ENCODE measurements around the gene RUFY4. TPM values are rescaled to one million over a fixed set of nuclear protein-coding genes. Genes with fewer than 3 reads are reported as not detected.

RUFY4 gene
- total RNA-seq, 2 donors from 2014 or later = 0.77 TPM; not detected in 1

DNA sequence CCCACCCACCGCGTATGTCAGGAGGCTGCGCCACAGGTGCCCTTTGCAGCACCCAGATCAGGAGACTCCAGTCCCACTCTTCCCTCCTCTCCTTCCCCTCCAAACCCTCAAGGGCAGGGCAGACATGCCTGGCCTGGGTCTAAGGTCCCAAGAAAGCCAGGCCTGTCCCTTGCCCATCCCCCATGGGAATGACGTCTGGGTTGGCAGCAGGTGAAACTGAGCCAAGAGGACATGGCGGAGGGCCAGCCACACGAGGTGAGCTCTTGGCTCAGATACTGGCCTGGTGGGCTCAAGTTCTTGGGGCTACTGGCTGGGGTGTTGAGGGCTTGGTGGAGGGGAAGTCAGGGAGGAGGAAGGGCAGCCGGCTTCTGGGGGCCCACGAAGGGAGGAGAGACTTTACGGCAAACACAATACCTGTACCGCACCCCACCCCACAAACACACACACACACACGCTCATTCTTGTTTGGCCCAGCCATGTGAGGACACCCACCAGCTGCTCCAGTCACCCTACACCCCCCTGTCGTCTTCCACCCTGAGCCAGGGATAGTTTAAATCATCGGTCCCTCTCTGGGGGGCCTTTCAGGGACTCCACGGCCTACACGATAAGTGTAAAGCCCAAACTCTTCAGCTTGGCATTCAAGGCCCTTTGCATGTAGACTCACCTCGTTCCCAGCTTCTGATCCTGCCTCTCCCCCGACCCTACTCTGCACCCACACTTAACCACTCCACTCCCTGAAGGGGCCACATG lies 42.2 kb upstream of the RUFY4 start:
- H3K27me3 Mint-ChIP-seq = no peaks in the 10 kb centered on the region
- H3K4me3 Mint-ChIP-seq = no peak overlapping the region
- DNase-seq (no peak), ATAC-seq (no peak)
- peaks cover 2% of the 10 kb centered on the region for H3K4me1 Mint-ChIP-seq
- H3K36me3 Mint-ChIP-seq (ENCODE audit: low read depth) = no peaks in the 10 kb centered on the region
- H3K9me3 ChIP-seq (ENCODE audit: control insufficient read depth, low read length, poor library complexity, severe bottlenecking) = no peaks in the 10 kb centered on the region
- no peak overlapping the region for H3K27ac Mint-ChIP-seq

DNA sequence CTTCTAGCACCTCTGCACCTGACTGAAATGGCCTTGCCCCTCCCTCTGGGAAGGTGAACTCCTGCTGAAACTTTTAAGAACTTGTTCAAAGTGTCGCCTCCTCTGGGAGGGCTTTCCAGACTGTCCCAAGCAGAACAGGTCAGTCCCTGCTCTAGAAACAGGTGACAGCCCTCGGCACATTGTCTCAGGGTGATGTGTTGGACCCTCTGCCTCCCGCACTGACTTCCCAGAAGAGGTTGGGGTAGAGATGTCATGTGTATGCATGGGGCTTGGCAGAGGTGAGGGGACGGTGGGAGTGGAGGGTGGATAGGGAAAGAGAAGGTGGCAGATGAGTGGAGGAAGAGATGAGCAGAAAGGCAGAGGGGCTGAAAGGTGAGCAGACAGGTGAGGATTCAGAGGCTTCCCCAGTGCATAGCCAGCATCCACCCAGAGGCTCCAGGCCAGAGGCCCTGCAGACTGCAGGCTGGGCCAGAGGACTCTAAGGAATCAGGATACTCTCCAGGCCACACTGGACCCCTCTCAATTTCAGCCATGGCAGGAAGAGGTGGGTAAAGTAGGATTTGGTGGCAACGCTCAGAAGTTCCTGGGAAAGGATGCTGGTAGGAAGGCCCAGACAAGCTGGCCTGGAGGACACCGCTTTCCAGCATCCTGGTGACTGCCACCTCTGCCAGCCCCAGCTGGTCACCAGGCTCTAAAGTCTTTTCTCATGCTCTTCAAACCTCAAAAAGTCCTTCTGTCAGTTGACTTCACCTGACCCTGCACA lies 41.4 kb upstream of the RUFY4 start:
- DNase-seq (no peak), ATAC-seq (no peak)
- Mint-ChIP-seq H3K36me3 (ENCODE audit: low read depth) (no peaks in the 10 kb centered on the region), H3K27me3 (no peaks in the 10 kb centered on the region), H3K4me1 (peaks cover 2% of the 10 kb centered on the region), H3K4me3 (no peak overlapping the region), H3K27ac (no peak overlapping the region)
- H3K9me3 ChIP-seq (ENCODE audit: control insufficient read depth, low read length, poor library complexity, severe bottlenecking) = no peaks in the 10 kb centered on the region

DNA sequence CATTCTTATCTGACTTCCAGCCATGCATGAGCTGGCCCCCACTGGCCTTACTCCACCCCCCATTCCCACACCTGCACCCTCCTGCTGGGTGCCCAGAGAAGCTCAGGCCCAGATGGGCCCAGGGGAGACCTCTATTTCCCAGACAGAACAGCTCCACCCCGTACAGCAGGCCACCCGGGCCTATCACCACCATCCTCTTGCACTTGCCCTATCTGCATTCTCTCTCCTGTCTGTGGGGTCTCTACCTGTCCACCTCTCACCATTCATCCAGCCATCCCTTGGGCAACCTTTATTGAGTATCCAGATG lies 40.9 kb upstream of the RUFY4 start:
- Mint-ChIP-seq H3K27ac (peak overlapping the region; percentile 54), H3K27me3 (no peaks in the 10 kb centered on the region), H3K4me1 (peaks cover 2% of the 10 kb centered on the region), H3K4me3 (no peak overlapping the region), H3K36me3 (ENCODE audit: low read depth) (no peaks in the 10 kb centered on the region)
- ATAC-seq (no peak), DNase-seq (no peak)
- H3K9me3 ChIP-seq (ENCODE audit: control insufficient read depth, low read length, poor library complexity, severe bottlenecking) = no peaks in the 10 kb centered on the region

GRCh38 chr2:218028562-218029348 lies 40.3 kb upstream of the RUFY4 start:
- H3K9me3 ChIP-seq (ENCODE audit: control insufficient read depth, low read length, poor library complexity, severe bottlenecking) = no peaks in the 10 kb centered on the region
- Mint-ChIP-seq H3K27ac (peak overlapping the region; percentile 54), H3K36me3 (ENCODE audit: low read depth) (no peaks in the 10 kb centered on the region), H3K27me3 (no peaks in the 10 kb centered on the region), H3K4me1 (peaks cover 2% of the 10 kb centered on the region), H3K4me3 (no peak overlapping the region)
- ATAC-seq (no peak), DNase-seq (no peak)

DNA sequence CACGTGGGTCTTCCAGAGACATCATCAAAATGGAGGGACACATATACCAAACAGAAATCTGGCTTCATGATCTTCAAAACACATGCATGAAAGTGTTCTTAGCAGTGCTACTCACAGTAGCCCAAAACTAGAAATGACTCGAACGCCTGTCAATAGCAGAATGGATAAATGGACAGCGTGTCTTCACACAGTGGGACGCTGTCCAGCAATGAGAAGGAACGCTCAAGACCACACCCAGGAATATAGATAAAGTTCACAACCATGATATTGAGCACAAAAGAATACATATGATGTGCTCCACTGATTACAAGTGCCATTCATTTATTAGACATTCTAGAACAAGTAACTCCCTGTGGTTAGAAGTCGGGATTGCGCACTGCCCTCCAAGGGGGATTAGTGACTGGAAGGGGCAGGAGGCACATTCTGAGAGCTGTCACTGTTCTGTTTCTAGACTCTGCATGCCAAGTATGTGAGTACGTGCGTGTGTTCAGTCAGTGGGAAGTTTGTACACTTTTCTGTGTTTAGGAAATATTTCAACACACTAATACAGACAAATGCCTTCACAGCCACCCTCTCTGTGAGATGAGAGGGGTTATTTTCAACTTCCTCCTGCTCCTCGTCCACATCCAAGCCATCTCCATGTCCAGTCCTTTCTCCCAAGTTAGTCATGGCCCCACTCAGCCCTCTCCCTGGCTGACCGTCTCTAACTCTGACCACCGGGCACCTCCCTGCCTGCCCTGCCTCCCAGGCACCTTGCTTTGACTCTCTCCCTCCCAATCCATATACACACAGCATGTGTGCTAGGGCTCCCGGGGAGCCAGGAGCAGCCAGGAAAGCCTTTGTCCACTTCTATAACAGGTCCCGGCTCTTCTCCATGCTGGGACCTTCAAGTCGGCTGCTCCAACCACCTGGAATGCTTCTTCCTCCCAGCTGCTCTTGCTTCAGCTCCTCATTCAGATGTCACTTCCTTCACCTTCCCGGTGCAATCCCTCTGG lies 39.4 kb upstream of the RUFY4 start:
- DNase-seq (no peak), ATAC-seq (no peak)
- no peaks in the 10 kb centered on the region for H3K9me3 ChIP-seq (ENCODE audit: control insufficient read depth, low read length, poor library complexity, severe bottlenecking)
- no peak overlapping the region for H3K27ac Mint-ChIP-seq
- no peaks in the 10 kb centered on the region for H3K36me3 Mint-ChIP-seq (ENCODE audit: low read depth)
- H3K4me1 Mint-ChIP-seq = peaks cover 8% of the 10 kb centered on the region
- H3K4me3 Mint-ChIP-seq = no peak overlapping the region
- no peaks in the 10 kb centered on the region for H3K27me3 Mint-ChIP-seq

- Mint-ChIP-seq H3K4me3 (no peak overlapping the region), H3K27ac (no peak overlapping the region), H3K36me3 (ENCODE audit: low read depth) (no peaks in the 10 kb centered on the region), H3K4me1 (peaks cover 12% of the 10 kb centered on the region), H3K27me3 (no peaks in the 10 kb centered on the region)
- DNase-seq (no peak), ATAC-seq (no peak)
- H3K9me3 ChIP-seq (ENCODE audit: control insufficient read depth, low read length, poor library complexity, severe bottlenecking) = no peaks in the 10 kb centered on the region
These were observed 38.5 kb upstream of the RUFY4 start for GRCh38 chr2:218030409-218031195.

DNA sequence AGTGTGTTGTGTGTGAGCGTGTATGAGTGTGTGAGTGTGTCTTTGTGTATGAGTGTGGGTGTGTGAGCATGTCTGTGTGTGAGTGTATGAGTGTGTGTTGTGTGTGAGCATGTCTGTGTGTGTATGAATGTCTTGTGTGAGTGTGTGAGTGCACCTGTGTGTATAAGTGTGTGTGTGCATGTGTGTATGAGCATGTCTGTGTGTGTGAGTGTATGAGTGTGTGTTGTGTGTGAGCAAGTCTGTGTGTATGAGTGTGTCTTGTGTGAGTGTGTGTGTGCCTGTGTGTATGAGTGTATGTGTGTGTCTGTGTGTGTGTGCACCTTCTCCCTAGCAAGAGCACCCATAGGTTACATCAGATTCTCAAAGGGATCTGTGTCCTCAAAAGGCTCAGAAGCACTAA lies 37.8 kb upstream of the RUFY4 start:
- Mint-ChIP-seq H3K36me3 (ENCODE audit: low read depth) (no peaks in the 10 kb centered on the region), H3K27me3 (no peaks in the 10 kb centered on the region)
- no peak for DNase-seq

GRCh38 chr2:218031771-218032257 lies 37.2 kb upstream of the RUFY4 start:
- H3K27me3 Mint-ChIP-seq = no peaks in the 10 kb centered on the region
- H3K4me1 Mint-ChIP-seq = peaks cover 10% of the 10 kb centered on the region
- DNase-seq (no peak), ATAC-seq (no peak)
- H3K4me3 Mint-ChIP-seq = peak overlapping the region; percentile 76
- no peaks in the 10 kb centered on the region for H3K9me3 ChIP-seq (ENCODE audit: control insufficient read depth, low read length, poor library complexity, severe bottlenecking)
- H3K27ac Mint-ChIP-seq = peak overlapping the region; percentile 45
- no peaks in the 10 kb centered on the region for H3K36me3 Mint-ChIP-seq (ENCODE audit: low read depth)

More for the DNA sequence above, 37.8 kb upstream of the RUFY4 start:
- no peaks in the 10 kb centered on the region for H3K9me3 ChIP-seq (ENCODE audit: control insufficient read depth, low read length, poor library complexity, severe bottlenecking)
- no peak overlapping the region for H3K4me3 Mint-ChIP-seq
- peaks cover 10% of the 10 kb centered on the region for H3K4me1 Mint-ChIP-seq
- H3K27ac Mint-ChIP-seq = no peak overlapping the region
- no peak for ATAC-seq

- ATAC-seq (no peak), DNase-seq (no peak)
- H3K36me3 Mint-ChIP-seq (ENCODE audit: low read depth) = no peaks in the 10 kb centered on the region
- H3K4me3 Mint-ChIP-seq = peak overlapping the region; percentile 76
- no peaks in the 10 kb centered on the region for H3K9me3 ChIP-seq (ENCODE audit: control insufficient read depth, low read length, poor library complexity, severe bottlenecking)
- peak overlapping the region; percentile 45 for H3K27ac Mint-ChIP-seq
- peaks cover 10% of the 10 kb centered on the region for H3K4me1 Mint-ChIP-seq
- H3K27me3 Mint-ChIP-seq = no peaks in the 10 kb centered on the region
These were observed 36.5 kb upstream of the RUFY4 start for GRCh38 chr2:218032336-218033171.

- H3K36me3 Mint-ChIP-seq (ENCODE audit: low read depth) = no peaks in the 10 kb centered on the region
- H3K9me3 ChIP-seq (ENCODE audit: control insufficient read depth, low read length, poor library complexity, severe bottlenecking) = no peaks in the 10 kb centered on the region
- peak overlapping the region; percentile 84 for H3K4me3 Mint-ChIP-seq
- DNase-seq (no peak), ATAC-seq (no peak)
- peak overlapping the region; percentile 45 for H3K27ac Mint-ChIP-seq
- peaks cover 10% of the 10 kb centered on the region for H3K4me1 Mint-ChIP-seq
- H3K27me3 Mint-ChIP-seq = no peaks in the 10 kb centered on the region
These were observed 35.9 kb upstream of the RUFY4 start for GRCh38 chr2:218033208-218033589.
